Heart right ventricle (tissue), 16 donors: ENCODE measurements around the gene ZFP36L1. TPM values are rescaled to one million over a fixed set of nuclear protein-coding genes. Genes with fewer than 3 reads are reported as not detected.
A peak's percentile ranks its signal among the peaks of the same experiment; 100 is the strongest.

Source experiments
- ATAC-seq, 8 donors: fragments of 200-7000 bp; cut with Tn5 transposase; one replicate each; pipeline ENCODE4 v1.9.1; 2020; ENCODE audit warnings: mild to moderate bottlenecking in 8 of 8, moderate library complexity in 8 of 8, moderate number of reproducible peaks in 1 of 8
- DNase-seq, 2 donors: peaks; one replicate each; pipeline ENCODE4 v3.0.0-alpha.2; 2020
- H3K27ac ChIP-seq, 10 donors: fragments of 200-600 bp; sonication (generic) in 2 of 10; one replicate each; pipeline versions ENCODE4 v1.5.0 to v1.8.0; 2020 to 2022; ENCODE audit warnings: mild to moderate bottlenecking in 3 of 10
- H3K27me3 ChIP-seq, 7 donors: fragments of 200-600 bp; one replicate each; pipeline ENCODE4 v1.8.0; 2021 to 2022; ENCODE audit warnings: mild to moderate bottlenecking in 2 of 7
- H3K36me3 ChIP-seq, 9 donors: fragments of 200-600 bp; sonication (generic) in 1 of 9; one replicate each; pipeline versions ENCODE4 v1.5.0 to v1.8.0; 2020 to 2022; ENCODE audit warnings: mild to moderate bottlenecking in 2 of 9
- H3K4me1 ChIP-seq, 9 donors: fragments of 200-600 bp; sonication (generic) in 1 of 9; one replicate each; pipeline versions ENCODE4 v1.5.0 to v1.8.0; 2020 to 2022; ENCODE audit warnings: mild to moderate bottlenecking in 4 of 9
- H3K4me3 ChIP-seq, 10 donors: fragments of 200-600 bp; sonication (generic) in 2 of 10; one replicate each; pipeline versions ENCODE4 v1.5.0 to v1.8.0; 2020 to 2022; ENCODE audit warnings: mild to moderate bottlenecking in 7 of 10, moderate library complexity in 2 of 10
- H3K9me3 ChIP-seq, 11 donors: fragments of 200-600 bp in 10 of 11; sonication (generic) in 2 of 11; one replicate each; pipeline versions ENCODE4 v1.5.0 to v1.8.0; 2013 to 2022; ENCODE audit warnings: mild to moderate bottlenecking in 2 of 11, control low read depth in 1 of 11, moderate library complexity in 1 of 11
- WGBS, 2 donors: extraction: QIAGEN DNeasy Blood & Tissue Kit; methylation state at CpG; one replicate each; pipeline ENCODE4 v1.1.7; 2013; ENCODE audit warnings: inconsistent platforms in 1 of 2; 5-methylcytosine and 5-hydroxymethylcytosine counted together
- intact Hi-C, 10 donors: fragments of 100-400 bp; cut with DNase I; formaldehyde crosslinking; loops; one replicate each; pipeline versions ENCODE4 v1.11.1 to v1.14.2; 2022
- polyA plus RNA-seq, 2 donors: library from polyadenylated mRNA; stranded (reverse); fragments of 200-250 nt; gene quantifications; one replicate each; pipeline ENCODE4 v1.2.3, GENCODE V29; 2013
- total RNA-seq, 10 donors: library from RNA; stranded (reverse); fragmentation: NEBNext Ultra II Directional in 3 of 10; extraction: Animal tissue kit (Norgen Biotek cat#: 25700) in 3 of 10; gene quantifications; one replicate each; pipeline versions ENCODE4 v1.2.1 to v1.2.4, GENCODE V29; 2021 to 2023
- TF ChIP-seq, protein P1 (sequence below), 9 donors: fragments of 200-600 bp; sonication (generic) in 2 of 9; IDR thresholded peaks; one replicate each; pipeline versions ENCODE4 v1.5.0 to v1.8.0; 2021 to 2022; ENCODE audit warnings: antibody characterized with exemption in 9 of 9, mild to moderate bottlenecking in 5 of 9, moderate library complexity in 1 of 9
- donor health status: Arrhythmogenic right ventricular cardiomyopathy.
- donor health status: ischemic (EF 13 %, LVEDD 7.1; RV severe dilation, severe dysfunction).
- donor health status: healthy with polysubstance abuse.
- donor health status: DM: no; HTN: yes; CAD: no.
- donor health status: DM: no; HTN: no; CAD: no.
- donor health status: ischemic (EF 25% LVEDD 6.9; RV normal size, moderate dysfunction).
- donor health status: ischemic (EF 25% LVEDD 5.7; RV mildly dilated, moderate dysfunction).
- donor health status: healthy.
- donor health status: DM: yes; HTN: yes; CAD: no.
- donor health status: Ischemic cardiomyopathy.
- donor health status: ischemic (EF 35%, LVEDD 5.7; RV mildly dilated, moderate dysfunction).
- donor health status: nonischemic (EF 11% LVEDD 7.7; RV severe dilation, severe dysfunction).
- donor health status: DM: yes; HTN: yes; CAD: no.
- donor health status: PGD.
- donor health status: ischemic (EF 29% LVEDD 5.4; RV normal size, mild dysfunction).
- donor health status: nonischemic (EF 23%, LVEDD 6.1; RV moderate dilation, normal function).

The ZFP36L1 gene
- total and polyA plus RNA-seq, 12 donors, result 40.8 to 127 (median 53.1) TPM

DNA sequence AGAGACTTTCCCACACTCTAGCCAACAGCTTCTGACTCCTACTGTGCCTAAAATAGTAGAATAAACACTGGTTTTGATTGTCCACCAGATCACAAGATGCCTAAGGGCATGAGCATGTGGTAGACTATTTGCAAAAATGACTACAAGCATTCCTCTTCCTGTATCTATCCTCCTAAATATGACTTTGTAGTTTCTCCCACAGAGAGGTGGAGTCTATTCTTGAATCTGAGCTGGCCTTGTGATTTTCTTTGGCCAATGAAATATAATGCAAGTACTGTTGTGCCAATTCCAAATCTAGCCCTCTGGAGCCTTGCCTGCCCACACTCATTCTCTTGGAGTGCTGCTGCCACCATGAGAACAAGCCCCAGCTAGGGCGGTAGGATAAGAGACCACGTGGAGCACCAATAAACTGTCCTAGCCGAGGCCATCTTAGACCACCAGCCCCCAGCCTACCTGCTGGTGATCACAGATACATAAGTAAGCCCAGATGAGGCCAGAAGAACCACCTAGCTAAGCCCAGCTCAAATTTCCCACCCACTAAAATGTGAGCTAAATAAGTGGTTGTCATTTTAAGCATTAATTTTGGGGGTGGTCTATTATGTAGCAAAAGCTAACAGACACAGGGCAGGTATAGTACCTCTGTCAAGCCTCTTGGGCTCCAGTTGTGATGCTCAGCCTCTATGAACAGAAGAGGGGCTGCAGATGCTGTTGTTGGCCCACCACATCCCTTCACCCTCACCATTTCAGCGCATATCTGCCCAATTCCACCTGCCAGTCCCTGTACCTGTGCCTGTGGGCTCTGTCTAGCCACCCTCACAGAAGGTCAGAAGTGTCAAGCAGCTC lies 17.9 kb downstream of the ZFP36L1 start:
- Histone ChIP-seq H3K27ac (peak overlapping the region in 2 of 10 donors; percentile 20 to 91), H3K4me1 (peaks cover 1 to 66% (median 42%) of the 10 kb centered on the region in 9 donors), H3K4me3 (no peak overlapping the region), H3K36me3 (no peaks in the 10 kb centered on the region), H3K27me3 (no peaks in the 10 kb centered on the region), H3K9me3 (peaks cover 0 to 11% (median 2%) of the 10 kb centered on the region in 11 donors)
- DNase-seq (no peak), ATAC-seq (no peak)
- intact Hi-C loops, result no loop called here
- WGBS, 2 donors, result 92 to 96% methylated on average over 4 of the region's 4 CpGs
- TF ChIP-seq, protein P1, sequence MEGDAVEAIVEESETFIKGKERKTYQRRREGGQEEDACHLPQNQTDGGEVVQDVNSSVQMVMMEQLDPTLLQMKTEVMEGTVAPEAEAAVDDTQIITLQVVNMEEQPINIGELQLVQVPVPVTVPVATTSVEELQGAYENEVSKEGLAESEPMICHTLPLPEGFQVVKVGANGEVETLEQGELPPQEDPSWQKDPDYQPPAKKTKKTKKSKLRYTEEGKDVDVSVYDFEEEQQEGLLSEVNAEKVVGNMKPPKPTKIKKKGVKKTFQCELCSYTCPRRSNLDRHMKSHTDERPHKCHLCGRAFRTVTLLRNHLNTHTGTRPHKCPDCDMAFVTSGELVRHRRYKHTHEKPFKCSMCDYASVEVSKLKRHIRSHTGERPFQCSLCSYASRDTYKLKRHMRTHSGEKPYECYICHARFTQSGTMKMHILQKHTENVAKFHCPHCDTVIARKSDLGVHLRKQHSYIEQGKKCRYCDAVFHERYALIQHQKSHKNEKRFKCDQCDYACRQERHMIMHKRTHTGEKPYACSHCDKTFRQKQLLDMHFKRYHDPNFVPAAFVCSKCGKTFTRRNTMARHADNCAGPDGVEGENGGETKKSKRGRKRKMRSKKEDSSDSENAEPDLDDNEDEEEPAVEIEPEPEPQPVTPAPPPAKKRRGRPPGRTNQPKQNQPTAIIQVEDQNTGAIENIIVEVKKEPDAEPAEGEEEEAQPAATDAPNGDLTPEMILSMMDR (IDR thresholded peaks at IDR 0.05), result no peak

DNA sequence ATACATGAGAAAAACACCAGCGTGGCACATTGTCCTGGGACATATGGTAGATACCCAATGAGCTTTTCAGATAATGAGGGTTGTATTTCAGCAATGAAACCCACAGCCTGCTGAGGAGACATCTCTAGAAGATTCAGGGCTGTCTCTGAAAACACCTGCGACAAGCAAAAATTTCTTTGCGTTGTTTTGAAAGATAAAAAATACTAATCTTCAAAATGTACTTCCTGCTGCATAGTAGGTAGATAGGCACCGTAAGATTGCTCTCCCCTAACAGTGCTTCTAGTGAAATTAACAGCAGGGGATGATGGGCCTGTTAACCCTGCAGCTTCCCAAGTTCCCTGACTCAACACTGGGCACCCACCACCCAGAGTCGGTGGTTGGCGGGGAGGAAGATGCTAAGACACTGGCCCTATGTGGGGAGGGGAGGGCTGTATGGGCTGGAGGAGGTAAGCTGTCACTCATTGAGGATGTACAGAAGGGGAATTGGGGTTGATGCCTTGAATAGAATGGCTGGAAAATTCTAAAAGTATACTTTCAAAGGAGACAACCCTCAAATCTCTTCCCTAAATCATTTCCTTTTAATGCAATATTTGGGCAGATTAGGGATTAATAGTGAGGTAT lies 20.0 kb downstream of the ZFP36L1 start:
- no peak for DNase-seq
- Histone ChIP-seq H3K4me3 (no peak overlapping the region), H3K36me3 (no peaks in the 10 kb centered on the region), H3K27me3 (no peaks in the 10 kb centered on the region), H3K27ac (peak overlapping the region in 9 of 10 donors; percentile 56 to 91 (median 82)), H3K9me3 (peaks cover 0 to 11% (median 2%) of the 10 kb centered on the region in 11 donors), H3K4me1 (peaks cover 0 to 46% (median 23%) of the 10 kb centered on the region in 9 donors)
- TF ChIP-seq, protein P1 (IDR thresholded peaks at IDR 0.05), result no peak
- 76 to 86% methylated on average over 6 of the region's 6 CpGs for WGBS, 2 donors
- ATAC-seq, result no peak
- intact Hi-C loops, result no loop called here

DNA sequence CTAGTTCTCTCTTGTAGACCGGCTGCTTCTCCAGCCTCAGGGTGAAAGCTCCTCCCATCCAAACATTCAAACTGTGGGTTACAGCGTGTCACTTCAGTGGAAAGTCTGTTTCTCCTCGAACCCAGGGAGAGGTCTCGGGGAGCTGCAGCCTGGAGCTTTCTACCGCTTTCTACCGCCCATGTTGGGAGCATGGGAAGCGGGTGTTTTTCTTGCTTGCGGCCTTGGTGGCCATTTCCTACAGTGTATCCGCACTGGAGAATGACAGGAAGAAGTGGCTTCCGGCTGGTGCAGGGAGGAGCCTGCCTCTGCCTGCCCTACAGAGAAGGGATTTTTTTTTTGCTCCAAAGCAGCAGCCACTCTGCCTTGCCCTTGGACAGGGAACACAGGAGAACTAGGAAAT lies 21.2 kb downstream of the ZFP36L1 start:
- H3K27me3 ChIP-seq, result no peaks in the 10 kb centered on the region
- TF ChIP-seq, protein P1 (IDR thresholded peaks at IDR 0.05), result no peak
- ATAC-seq (peak; percentile 71 to 95 (median 90)), DNase-seq (peak; percentile 45 to 77)
- H3K4me1 ChIP-seq, result peaks cover 0 to 46% (median 23%) of the 10 kb centered on the region in 9 donors
- H3K36me3 ChIP-seq, result no peaks in the 10 kb centered on the region
- H3K27ac ChIP-seq, result peak overlapping the region; percentile 37 to 91 (median 82)
- 45 to 52% methylated on average over 10 of the region's 10 CpGs for WGBS, 2 donors
- H3K9me3 ChIP-seq, result peaks cover 0 to 11% (median 2%) of the 10 kb centered on the region in 11 donors
- intact Hi-C loops, result no loop called here
- H3K4me3 ChIP-seq, result no peak overlapping the region

DNA sequence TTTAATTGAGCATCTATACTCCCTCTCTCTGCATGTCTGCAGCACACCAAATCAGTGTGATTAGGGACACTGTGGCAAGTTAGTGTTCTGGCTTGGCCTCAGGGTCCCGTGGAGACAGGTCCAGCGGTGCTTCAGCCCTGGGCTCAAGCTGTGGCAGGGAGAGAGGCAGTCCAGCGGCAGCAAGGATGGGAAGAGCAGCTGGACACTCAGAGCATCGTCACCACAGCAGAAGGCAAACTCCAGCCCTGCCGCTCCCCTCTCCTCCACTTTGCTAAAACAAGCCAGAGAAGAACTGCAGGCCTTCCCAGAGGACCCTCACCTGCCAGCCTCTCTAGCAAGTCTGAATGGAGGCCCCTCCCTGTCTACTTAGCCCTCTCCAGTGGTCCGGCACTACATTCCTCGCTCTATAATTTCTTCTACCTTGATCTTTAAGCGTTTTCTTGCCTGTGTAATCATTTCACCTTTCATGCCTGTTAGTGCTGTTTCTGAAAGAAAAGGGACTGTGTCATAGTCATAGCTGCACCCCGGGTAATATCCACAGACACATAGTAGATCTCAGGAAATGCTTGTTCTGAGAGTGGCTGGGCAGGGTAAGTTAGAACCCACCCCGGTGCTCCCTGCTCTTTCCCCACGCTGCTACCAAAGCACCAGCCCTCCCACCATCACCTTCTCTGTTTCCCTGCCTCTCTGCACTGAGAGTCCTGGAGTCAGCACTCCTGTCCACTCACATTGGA lies 22.1 kb downstream of the ZFP36L1 start:
- 83 to 86% methylated on average over 11 of the region's 11 CpGs for WGBS, 2 donors
- TF ChIP-seq, protein P1 (IDR thresholded peaks at IDR 0.05), result no peak
- ATAC-seq (no peak), DNase-seq (no peak)
- Histone ChIP-seq H3K27me3 (no peaks in the 10 kb centered on the region), H3K36me3 (no peaks in the 10 kb centered on the region), H3K4me3 (no peak overlapping the region), H3K4me1 (peaks cover 0 to 51% (median 23%) of the 10 kb centered on the region in 9 donors), H3K27ac (peak overlapping the region; percentile 37 to 91 (median 82)), H3K9me3 (peaks cover 0 to 11% (median 2%) of the 10 kb centered on the region in 11 donors)
- intact Hi-C loops, result no loop called here
